ENCODE data around the gene ANKRD33B. TPM values are rescaled to one million over a fixed set of nuclear protein-coding genes. Genes with fewer than 3 reads are reported as not detected.
A peak's percentile ranks its signal among the peaks of the same experiment; 100 is the strongest.
"Not testable (repeated sequence)": the region's sequence is repeated elsewhere in the genome, so short reads cannot be mapped to it uniquely, and the experiment has no call there.

ANKRD33B gene
- total RNA-seq, 4 donors from 2014 or later, result 0.57 to 6.5 (median 1.7) TPM

- Histone ChIP-seq H3K27me3 (peaks cover 0 to 3% (median 0%) of the 10 kb centered on the region in 4 donors), H3K9me3 (no peaks in the 10 kb centered on the region), H3K27ac (peak overlapping the region; percentile 20 to 89 (median 82)), H3K36me3 (no peaks in the 10 kb centered on the region), H3K4me3 (peak overlapping the region in 1 of 4 donors; percentile 40), H3K4me1 (peaks cover 12 to 31% (median 18%) of the 10 kb centered on the region in 3 donors)
- WGBS, 2 donors, result 71 to 82% methylated on average over 14 to 15 of the region's 15 CpGs
- intact Hi-C loops (cut with DNase I), result no loop called here
- DNase-seq, result no peak
- no peak for TF ChIP-seq POLR2A (IDR thresholded peaks at IDR 0.05)
- no peak for TF ChIP-seq CTCF (IDR thresholded peaks at IDR 0.05)
These were observed 38.3 kb downstream of the ANKRD33B start for GRCh38 chr5:10602031-10602806.

- intact Hi-C loops (cut with DNase I), result no loop called here
- 82 to 89% methylated on average over 3 of the region's 6 CpGs for WGBS, 2 donors
- no peak overlapping the region for H3K27ac ChIP-seq
- H3K36me3 ChIP-seq, result no peaks in the 10 kb centered on the region
- peaks cover 12 to 46% (median 22%) of the 10 kb centered on the region in 3 donors for H3K4me1 ChIP-seq
- DNase-seq, result no peak
- H3K27me3 ChIP-seq, result peaks cover 0 to 14% (median 0%) of the 10 kb centered on the region in 4 donors
- H3K9me3 ChIP-seq, result no peaks in the 10 kb centered on the region
- H3K4me3 ChIP-seq, result no peak overlapping the region
- TF ChIP-seq POLR2A (IDR thresholded peaks at IDR 0.05), result no peak
- TF ChIP-seq CTCF (IDR thresholded peaks at IDR 0.05), result no peak
These were observed 41.1 kb downstream of the ANKRD33B start for GRCh38 chr5:10604975-10605374.

GRCh38 chr5:10606632-10607022 is 42.8 kb downstream of the ANKRD33B start:
- H3K36me3 ChIP-seq; DNase-seq; intact Hi-C loops (cut with DNase I); H3K4me3 ChIP-seq; H3K9me3 ChIP-seq: not testable (repeated sequence)
- 80 to 82% methylated on average over 9 of the region's 9 CpGs for WGBS, 2 donors
- peak overlapping the region in 2 of 4 donors; percentile 55 to 74 for H3K27ac ChIP-seq
- peaks cover 0 to 14% (median 0%) of the 10 kb centered on the region in 4 donors for H3K27me3 ChIP-seq
- peaks cover 6 to 35% (median 15%) of the 10 kb centered on the region in 3 donors for H3K4me1 ChIP-seq

GRCh38 chr5:10607023-10607665 is 43.3 kb downstream of the ANKRD33B start:
- WGBS, 2 donors, result 49 to 77% methylated on average over 13 of the region's 13 CpGs
- TF ChIP-seq CTCF (IDR thresholded peaks at IDR 0.05), result no peak
- no peak for TF ChIP-seq POLR2A (IDR thresholded peaks at IDR 0.05)
- H3K9me3 ChIP-seq, result no peaks in the 10 kb centered on the region
- peaks cover under 1 to 30% (median 10%) of the 10 kb centered on the region in 3 donors for H3K4me1 ChIP-seq
- intact Hi-C loops (cut with DNase I), result no loop called here
- no peak overlapping the region for H3K4me3 ChIP-seq
- H3K36me3 ChIP-seq, result no peaks in the 10 kb centered on the region
- H3K27ac ChIP-seq, result peak overlapping the region in 3 of 4 donors; percentile 55 to 74 (median 55)
- DNase-seq, result no peak
- peaks cover 0 to 14% (median 0%) of the 10 kb centered on the region in 4 donors for H3K27me3 ChIP-seq

- Histone ChIP-seq H3K9me3 (no peaks in the 10 kb centered on the region), H3K4me1 (peaks cover 0 to 24% (median 8%) of the 10 kb centered on the region in 3 donors), H3K4me3 (no peak overlapping the region), H3K27me3 (peaks cover 0 to 14% (median 0%) of the 10 kb centered on the region in 4 donors), H3K27ac (peak overlapping the region; percentile 35 to 74 (median 55)), H3K36me3 (no peaks in the 10 kb centered on the region)
- WGBS, 2 donors, result 20 to 28% methylated on average over 3 to 5 of the region's 5 CpGs
- no peak for DNase-seq
- intact Hi-C loops (cut with DNase I), result no loop called here
- no peak for TF ChIP-seq POLR2A (IDR thresholded peaks at IDR 0.05)
- TF ChIP-seq CTCF (IDR thresholded peaks at IDR 0.05), result peak in 1 of 6 experiments; percentile 12
These were observed 43.8 kb downstream of the ANKRD33B start for GRCh38 chr5:10607666-10608073.

- Histone ChIP-seq H3K27me3 (peaks cover 0 to 14% (median 0%) of the 10 kb centered on the region in 4 donors), H3K4me1 (peaks cover 0 to 21% (median 8%) of the 10 kb centered on the region in 3 donors), H3K27ac (peak overlapping the region; percentile 35 to 74 (median 55))
- H3K4me3 ChIP-seq; H3K36me3 ChIP-seq; H3K9me3 ChIP-seq; DNase-seq; intact Hi-C loops (cut with DNase I): not testable (repeated sequence)
- WGBS, 2 donors, result 63% methylated on average over 5 to 9 of the region's 9 CpGs
These were observed 44.2 kb downstream of the ANKRD33B start for GRCh38 chr5:10608081-10608480.

Measured in esophagus squamous epithelium (tissue), 5 donors.